Transverse colon (tissue), 3 donors: Measurements from ENCODE around the gene CLIC4.

Experiments used
- CTCF ChIP-seq, 5 experiments: fragments of 200-600 bp in 3 of 5; fragments of 450-650 bp in 2 of 5; sonication (generic) in 3 of 5; IDR thresholded peaks; 1 replicate in 2 of 5; 2 replicates in 3 of 5; pipeline ENCODE4 v1.5.1; 2016 to 2017; ENCODE audit warnings: antibody characterized with exemption in 5 of 5, inconsistent platforms in 3 of 5, mild to moderate bottlenecking in 2 of 5, moderate library complexity in 1 of 5
- EP300 ChIP-seq: sonication (generic); formaldehyde crosslinking; IDR thresholded peaks from one replicate; pipeline ENCODE4 v1.6.1; 2017; ENCODE audit warnings: antibody characterized with exemption, low read depth
- POLR2A ChIP-seq: fragments of 450-650 bp; IDR thresholded peaks from one replicate; pipeline ENCODE4 v1.6.1; 2016; ENCODE audit warnings: antibody characterized with exemption, mild to moderate bottlenecking, moderate library complexity

- no peak for TF ChIP-seq CTCF (IDR thresholded peaks at IDR 0.05)
- TF ChIP-seq POLR2A, result no peak
- TF ChIP-seq EP300, result no peak
Measured at GRCh38 chr1:24822887-24823286, 77.6 kb downstream of the CLIC4 start.
